COLO668 (cell line): Measurements from ENCODE around the gene EGR1.
"Not testable (repeated sequence)": the region's sequence is repeated elsewhere in the genome, so short reads cannot be mapped to it uniquely, and the experiment has no call there.

Source experiments
- DNase-seq: peaks from one replicate; lab custom pipeline; 2025; ENCODE audit not compliant: unreplicated experiment; lab: John Stamatoyannopoulos, UW

Gene EGR1

DNA sequence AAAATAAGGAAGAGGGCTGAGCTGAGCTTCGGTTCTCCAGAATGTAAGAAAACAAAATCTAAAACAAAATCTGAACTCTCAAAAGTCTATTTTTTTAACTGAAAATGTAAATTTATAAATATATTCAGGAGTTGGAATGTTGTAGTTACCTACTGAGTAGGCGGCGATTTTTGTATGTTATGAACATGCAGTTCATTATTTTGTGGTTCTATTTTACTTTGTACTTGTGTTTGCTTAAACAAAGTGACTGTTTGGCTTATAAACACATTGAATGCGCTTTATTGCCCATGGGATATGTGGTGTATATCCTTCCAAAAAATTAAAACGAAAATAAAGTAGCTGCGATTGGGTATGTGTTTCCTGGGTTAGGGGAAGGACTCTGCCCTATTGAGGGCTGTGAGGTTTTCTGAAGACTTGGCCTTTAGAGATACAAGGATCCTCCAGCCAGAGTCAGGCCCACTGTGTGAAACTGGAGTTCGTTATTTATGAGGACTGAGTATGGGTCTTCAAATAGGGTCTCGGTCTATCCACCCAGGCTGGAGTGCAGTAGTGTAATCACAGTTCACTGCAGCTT lies 3.8 kb downstream of the EGR1 start:
- DNase-seq = no peak

DNA sequence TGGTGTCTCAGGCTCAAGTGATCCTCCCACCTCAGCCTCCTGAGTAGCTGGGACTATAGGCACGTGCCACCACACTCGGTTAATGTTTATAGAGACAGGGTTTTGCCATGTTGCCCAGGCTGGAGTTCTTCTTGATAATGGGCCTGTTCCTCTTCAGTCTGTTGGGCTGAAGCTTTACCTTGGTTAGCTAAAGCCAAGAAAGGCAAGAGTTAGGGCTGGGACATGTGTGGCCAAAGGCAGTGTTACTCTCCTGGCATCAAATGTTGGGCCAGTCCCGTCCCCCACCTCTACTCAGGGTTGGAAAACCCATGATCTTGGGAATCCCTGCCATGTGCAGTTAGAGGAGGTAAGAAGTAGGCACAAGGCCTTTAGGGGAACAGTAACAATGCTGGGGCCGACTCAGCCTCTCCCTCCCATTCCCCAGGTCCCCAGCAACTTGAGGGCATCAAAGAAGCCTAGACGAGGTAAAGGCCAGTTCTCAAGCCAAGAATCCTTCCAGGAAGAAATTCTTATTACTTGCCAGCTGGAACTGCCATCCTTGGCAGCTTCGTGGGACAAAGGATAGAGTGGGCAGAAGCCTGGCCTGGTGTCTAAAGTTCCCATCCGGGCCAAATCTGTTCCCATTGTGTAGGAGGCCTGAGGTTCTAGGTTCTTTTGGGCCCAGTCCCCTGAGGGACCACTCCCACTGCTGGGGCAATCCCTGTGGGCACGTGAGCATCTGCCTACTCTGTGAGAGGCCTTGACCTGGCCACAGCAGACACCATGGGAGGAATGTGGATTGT lies 4.5 kb downstream of the EGR1 start:
- no peak for DNase-seq

DNA sequence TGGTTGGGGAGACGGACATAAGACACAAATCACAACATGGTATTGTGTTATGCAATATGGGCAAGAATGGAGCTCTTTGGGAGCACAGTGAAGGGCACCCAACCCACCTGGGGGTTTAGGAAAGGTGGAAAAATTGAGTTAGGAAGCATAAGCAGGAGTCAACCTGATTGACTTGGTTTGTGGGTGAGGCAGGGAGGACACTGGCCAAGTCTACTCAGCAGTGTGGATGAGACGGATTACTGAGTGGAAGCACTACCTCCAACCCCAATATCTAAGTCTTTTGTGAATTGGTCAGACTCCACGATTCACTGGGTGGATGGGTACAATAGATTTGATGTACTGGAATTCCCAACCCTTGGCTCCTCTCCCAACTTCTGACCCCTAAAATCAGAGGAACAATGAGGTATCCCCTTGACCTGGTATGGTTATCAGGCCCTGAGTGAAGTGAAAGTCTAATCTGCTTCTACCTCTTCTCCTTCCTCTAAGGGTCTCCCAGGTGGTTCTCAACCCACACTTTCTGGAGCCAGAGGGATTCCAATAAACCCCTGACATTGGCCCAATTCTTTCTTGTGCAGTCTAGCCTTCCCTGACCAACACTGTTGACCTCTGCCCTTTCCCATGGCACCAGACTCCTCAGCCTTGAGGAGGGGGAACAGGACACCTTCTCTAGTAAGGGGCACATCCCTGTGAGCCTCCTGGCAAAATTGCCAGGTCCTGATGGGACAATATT lies 5.2 kb downstream of the EGR1 start:
- DNase-seq = no peak

DNA sequence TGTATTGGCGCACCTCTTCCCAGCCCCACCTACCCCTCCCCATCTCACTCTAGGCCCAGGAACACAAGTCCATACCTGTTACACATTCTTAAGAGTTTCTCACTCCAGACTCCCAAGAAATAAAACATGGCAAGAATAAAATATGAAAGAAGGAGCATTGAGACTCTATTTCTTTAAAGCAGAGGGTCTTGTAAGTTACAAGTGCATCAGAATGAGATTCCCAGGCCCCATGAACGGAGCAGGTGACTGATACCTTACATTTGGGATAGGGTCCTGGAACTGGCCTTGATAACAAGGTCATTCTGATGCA lies 5.7 kb downstream of the EGR1 start:
- DNase-seq = no peak

GRCh38 chr5:138472353-138472752 lies 7.1 kb downstream of the EGR1 start:
- no peak for DNase-seq

DNA sequence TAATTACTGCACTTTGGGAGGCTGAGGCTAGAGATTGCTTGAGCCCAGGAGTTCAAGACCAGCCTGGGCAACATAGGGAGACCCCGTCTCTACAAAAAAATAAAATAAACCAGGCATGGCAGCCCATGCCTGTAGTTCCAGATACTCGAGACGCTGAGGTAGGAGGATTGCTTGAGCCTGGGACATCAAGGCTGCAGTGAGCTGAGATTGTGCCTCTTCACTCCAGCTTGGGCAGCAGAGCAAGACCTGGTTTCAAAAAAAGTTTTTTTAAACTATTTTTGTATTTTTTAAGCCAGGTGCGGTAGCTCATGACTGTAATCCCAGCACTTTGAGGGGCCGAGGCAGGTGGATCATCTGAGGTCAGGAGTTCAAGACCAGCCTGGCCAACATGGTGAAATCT lies 7.9 kb downstream of the EGR1 start:
- DNase-seq = not testable (repeated sequence)

DNA sequence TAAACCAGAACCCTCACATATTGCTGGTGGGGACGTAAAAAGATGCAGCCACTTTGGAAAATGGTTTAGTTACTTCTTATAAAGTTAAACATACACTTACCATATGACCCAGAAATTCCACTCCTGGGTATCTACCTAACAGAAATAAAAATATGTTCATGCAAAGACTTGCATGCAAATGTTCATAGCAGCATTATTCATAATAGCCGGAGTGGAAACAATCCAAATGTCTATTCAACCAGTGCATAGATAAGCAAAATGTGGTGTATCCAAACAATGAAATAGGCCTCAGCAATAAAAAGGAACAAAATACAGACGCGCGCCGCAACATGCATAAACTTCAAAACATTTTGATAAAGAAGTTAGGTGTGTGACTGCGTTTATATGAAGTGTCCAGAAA lies 11.6 kb downstream of the EGR1 start:
- DNase-seq = no peak

DNA sequence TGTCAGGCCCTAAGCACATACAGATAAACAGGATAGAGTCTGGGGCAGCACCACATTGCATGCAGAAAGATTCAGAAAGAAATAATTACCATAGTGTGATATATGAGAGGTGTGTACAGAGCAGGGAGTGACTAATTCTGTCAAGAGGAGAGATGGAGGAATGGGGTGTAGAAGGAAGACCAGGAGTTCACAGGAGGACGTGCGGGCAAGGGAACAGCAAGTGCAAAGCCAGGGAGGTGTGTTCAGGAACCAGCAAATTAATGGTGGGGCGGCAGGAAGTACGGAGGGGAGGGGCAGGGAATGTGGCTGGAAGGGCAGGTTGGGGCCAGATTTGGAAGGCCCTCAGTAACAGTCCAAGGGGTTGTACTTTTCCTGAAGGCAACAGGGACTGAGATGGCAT lies 17.4 kb downstream of the EGR1 start:
- no peak for DNase-seq

DNA sequence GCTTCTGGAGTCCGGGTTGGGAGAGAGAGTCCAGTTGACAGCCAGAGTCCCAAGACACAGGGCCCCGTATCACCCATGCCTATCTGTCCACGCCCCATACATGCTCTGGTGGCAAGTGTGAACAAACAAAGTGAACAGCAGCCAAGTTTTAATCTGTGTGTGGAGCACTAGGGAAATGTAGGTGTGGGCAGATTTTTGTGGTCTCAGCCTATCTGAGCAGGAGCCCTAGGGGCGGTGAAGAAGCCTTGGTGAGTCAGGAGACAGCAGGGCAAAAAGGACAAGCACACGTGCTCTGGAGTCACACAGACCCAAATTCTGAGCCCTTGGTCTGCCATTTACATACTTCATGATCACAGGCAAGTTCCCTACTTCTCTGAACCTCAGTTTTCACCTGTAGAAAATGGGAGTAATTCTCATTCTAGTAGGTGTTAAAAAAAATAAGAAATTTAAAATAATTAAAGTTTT lies 23.2 kb downstream of the EGR1 start:
- DNase-seq = no peak

DNA sequence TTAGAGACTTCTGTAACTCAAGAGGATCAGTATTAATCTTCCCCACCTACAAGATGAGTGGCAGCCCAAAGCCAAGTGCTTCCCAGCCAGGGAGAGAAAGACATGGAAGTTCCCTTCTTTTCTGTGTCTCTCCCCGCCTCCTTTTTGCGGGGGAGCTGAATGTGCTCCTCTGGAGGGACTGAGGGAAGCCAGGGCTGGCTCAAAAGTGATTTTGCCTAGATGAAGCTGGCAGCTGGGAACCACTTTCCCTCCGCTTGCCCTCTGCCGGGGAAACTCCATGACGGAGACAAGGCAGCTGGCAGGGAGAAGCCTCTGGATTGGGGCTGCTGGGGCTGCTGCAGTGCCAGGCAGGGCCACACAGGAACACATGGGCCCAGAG lies 24.4 kb downstream of the EGR1 start:
- DNase-seq = no peak

- no peak for DNase-seq
Observed at GRCh38 chr5:138490648-138491283, 25.5 kb downstream of the EGR1 start.

- DNase-seq = no peak
Observed at GRCh38 chr5:138491284-138491648, 26.0 kb downstream of the EGR1 start.

- peak; percentile 76 for DNase-seq
Observed at GRCh38 chr5:138491669-138492559, 26.6 kb downstream of the EGR1 start.

DNA sequence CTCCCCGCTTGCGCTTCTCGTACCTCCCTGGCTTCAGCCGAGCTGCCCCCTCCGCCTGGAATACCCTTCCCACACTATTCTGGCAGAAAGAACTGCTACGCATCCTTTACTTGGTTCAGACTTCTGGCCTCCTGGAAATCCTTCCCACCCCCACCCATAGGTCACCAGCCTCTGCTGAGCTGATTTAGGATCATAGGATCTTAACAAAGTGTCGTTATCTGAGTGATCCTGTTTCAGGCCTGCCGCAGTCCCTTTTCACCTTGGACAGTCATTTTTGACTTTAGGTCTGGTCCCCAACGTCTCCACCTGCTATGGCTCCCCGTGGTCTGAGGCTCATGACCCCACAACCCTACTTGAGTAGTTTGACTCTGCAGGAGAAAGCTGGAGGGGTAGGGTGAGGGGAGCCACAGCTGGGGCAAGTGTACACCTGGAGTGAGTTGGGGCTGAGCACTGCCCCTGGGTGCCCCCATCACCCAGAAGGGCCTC lies 27.3 kb downstream of the EGR1 start:
- DNase-seq = no peak

GRCh38 chr5:138495351-138495750 lies 30.1 kb downstream of the EGR1 start:
- DNase-seq = no peak

GRCh38 chr5:138498376-138498775 lies 33.1 kb downstream of the EGR1 start:
- no peak for DNase-seq

GRCh38 chr5:138502121-138502520 lies 36.8 kb downstream of the EGR1 start:
- DNase-seq = no peak

GRCh38 chr5:138502521-138502920 lies 37.2 kb downstream of the EGR1 start:
- no peak for DNase-seq

GRCh38 chr5:138503487-138504270 lies 38.4 kb downstream of the EGR1 start:
- peak; percentile 4 for DNase-seq

DNA sequence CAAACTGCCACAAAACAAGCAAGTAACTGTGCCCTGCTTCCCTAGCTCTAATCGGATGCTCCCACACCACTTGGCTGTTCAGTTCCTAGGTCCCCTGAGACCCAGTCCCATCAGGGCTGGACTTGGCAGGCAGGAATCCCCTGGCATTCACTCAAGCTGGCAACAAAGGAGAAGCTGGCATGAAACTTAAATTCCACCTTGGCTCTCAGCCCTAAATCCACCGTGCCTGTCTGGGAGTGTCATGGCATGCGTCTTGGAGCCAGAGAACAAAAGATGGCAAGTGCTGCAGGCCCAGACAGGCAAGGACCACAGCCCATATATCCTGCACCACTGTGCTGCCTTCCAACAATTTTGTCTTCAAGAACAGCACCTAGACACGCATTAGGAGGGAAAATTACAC lies 39.5 kb downstream of the EGR1 start:
- no peak for DNase-seq
